K562 (cell line): ENCODE results near the gene FOXL3. TPM values are rescaled to one million over a fixed set of nuclear protein-coding genes. Genes with fewer than 3 reads are reported as not detected.

Experiments used
- ATAC-seq: fragments of 200-7000 bp; cut with Tn5 transposase; 3 replicates; pipeline ENCODE4 v1.9.1; 2020; ENCODE audit warnings: moderate library complexity
- BruUV-seq: library from RNA; stranded (reverse); fragments of 400-500 nt; replicated peaks from 2 replicates; lab custom pipeline; 2021; lab: Mats Ljungman, UMichigan
- CTCF ChIA-PET: fragments of 300-600 bp; formaldehyde crosslinking; extraction: SDS; loops from one replicate; lab custom pipeline; 2021; ENCODE audit warnings: low intra/inter-chr PET ratio; lab: Yijun Ruan, JAX
- POLR2A ChIA-PET: fragments of 300-600, 350-650 bp; sonication (Branson Sonifier 250); formaldehyde crosslinking; extraction: SDS; loops from one replicate; lab custom pipeline; 2021; ENCODE audit warnings: antibody characterized with exemption, inconsistent platforms; lab: Yijun Ruan, JAX
- DNase-seq, 4 experiments: peaks; one replicate each; pipeline versions ENCODE4 v3.0.0 to v3.0.0-alpha.2; 2011 to 2018; ENCODE audit warnings: low spot score in 3 of 4, mixed read lengths in 3 of 4; ENCODE audit errors: extremely low read depth in 1 of 4
- FAIRE-seq: peaks from 2 replicates; lab custom pipeline; 2011; peaks lifted over from hg19 to GRCh38; lab: Jason Lieb, UNC
- H2AFZ ChIP-seq: 2 replicates; pipeline ENCODE4 v1.6.0; 2011; ENCODE audit warnings: low read depth, low read length, control low read depth, inconsistent platforms
- H3K27ac ChIP-seq: fragments of 200-600 bp; 3 replicates; pipeline ENCODE4 v1.8.0; 2011; ENCODE audit warnings: low read depth, mild to moderate bottlenecking, control low read depth, inconsistent platforms, low read length, moderate library complexity, mixed read lengths; ENCODE audit errors: extremely low read depth
- H3K27me3 ChIP-seq, 2 experiments: fragments of 300-600 bp in 1 of 2; 2 replicates in 1 of 2; 3 replicates in 1 of 2; pipeline versions ENCODE4 v1.6.0 to v1.8.0; 2011; ENCODE audit warnings: inconsistent platforms in 2 of 2, low read length in 2 of 2, mild to moderate bottlenecking in 1 of 2, mixed read lengths in 1 of 2, moderate library complexity in 1 of 2; ENCODE audit not compliant: control insufficient read depth in 2 of 2, insufficient read depth in 2 of 2
- H3K36me3 ChIP-seq: fragments of 300-600 bp; 3 replicates; pipeline ENCODE4 v1.8.0; 2011; ENCODE audit warnings: mild to moderate bottlenecking, low read length, inconsistent platforms; ENCODE audit not compliant: control insufficient read depth, insufficient read depth
- H3K4me1 ChIP-seq, 2 experiments: fragments of 200-600 bp in 1 of 2; replicated peaks in 1 of 2; 2 replicates in 1 of 2; 3 replicates in 1 of 2; pipeline versions ENCODE4 v1.5.1 to v1.8.0; 2011; ENCODE audit warnings: inconsistent platforms in 2 of 2, low read length in 2 of 2, mild to moderate bottlenecking in 1 of 2, mixed read lengths in 1 of 2, moderate library complexity in 1 of 2; ENCODE audit not compliant: control insufficient read depth in 2 of 2, insufficient read depth in 2 of 2
- H3K4me2 ChIP-seq: 2 replicates; pipeline ENCODE4 v1.6.1; 2011; ENCODE audit warnings: low read length, control low read depth, inconsistent platforms, mixed read lengths; ENCODE audit not compliant: insufficient read depth
- H3K4me3 ChIP-seq: fragments of 200-600 bp; sonication (generic), shearing (Covaris generic); 2 replicates; pipeline ENCODE4 v1.5.1; 2016; ENCODE audit warnings: control low read depth, inconsistent platforms
- H3K79me2 ChIP-seq: fragments of 200-600 bp; 3 replicates; pipeline ENCODE4 v1.8.0; 2011; ENCODE audit warnings: low read length, inconsistent platforms; ENCODE audit not compliant: control insufficient read depth, insufficient read depth
- H3K9ac ChIP-seq, 2 experiments: 2 replicates each; pipeline versions ENCODE4 v1.6.0 to v1.6.1; 2011; ENCODE audit warnings: low read depth in 2 of 2, low read length in 2 of 2, control low read depth in 1 of 2, inconsistent platforms in 1 of 2, mild to moderate bottlenecking in 1 of 2, mixed read lengths in 1 of 2; ENCODE audit not compliant: insufficient read depth in 1 of 2
- H3K9me1 ChIP-seq: one replicate; pipeline ENCODE4 v1.6.0; 2011; ENCODE audit warnings: inconsistent platforms, mild to moderate bottlenecking, low read length, moderate library complexity; ENCODE audit not compliant: control insufficient read depth, insufficient read depth
- H3K9me3 ChIP-seq: replicated peaks from 2 replicates; pipeline ENCODE4 v1.5.1; 2011; ENCODE audit warnings: low read depth, low read length, inconsistent platforms; ENCODE audit not compliant: control insufficient read depth, insufficient read depth
- H4K20me1 ChIP-seq: replicated peaks from 2 replicates; pipeline ENCODE4 v1.6.1; 2011; ENCODE audit warnings: low read length, inconsistent platforms, mixed read lengths; ENCODE audit not compliant: control insufficient read depth, insufficient read depth
- DACH1 ChIP-seq: fragments of 450-650 bp; IDR thresholded peaks from 2 replicates; pipeline ENCODE4 v1.6.1; 2018; ENCODE audit not compliant: partially characterized antibody
- KLF10 ChIP-seq: fragments of 250-450 bp; sonication (Bioruptor Pico); IDR thresholded peaks from 2 replicates; pipeline ENCODE4 v1.6.1; 2021; ENCODE audit warnings: matching md5 sums
- RBFOX2 ChIP-seq: fragments of 200-400 bp; formaldehyde crosslinking; IDR thresholded peaks from 2 replicates; pipeline ENCODE4 v1.6.1; 2017; ENCODE audit warnings: low read depth, mild to moderate bottlenecking, low read length, moderate library complexity
- RBM17 ChIP-seq: fragments of 200-400 bp; formaldehyde crosslinking; IDR thresholded peaks from 2 replicates; pipeline ENCODE4 v1.6.1; 2017; ENCODE audit warnings: low read depth, mild to moderate bottlenecking, low read length, borderline replicate concordance
- SIN3A ChIP-seq, 2 experiments: fragments of 150-350 bp in 1 of 2; IDR thresholded peaks; 2 replicates each; pipeline ENCODE4 v1.6.1; 2011 to 2016; ENCODE audit warnings: borderline replicate concordance in 2 of 2, low read depth in 2 of 2, low read length in 2 of 2, mild to moderate bottlenecking in 2 of 2, moderate library complexity in 2 of 2; ENCODE audit not compliant: control insufficient read depth in 1 of 2
- SREBF2 ChIP-seq: sonication (generic); formaldehyde crosslinking; IDR thresholded peaks from 2 replicates; pipeline ENCODE4 v1.4.0; 2020; ENCODE audit warnings: mild to moderate bottlenecking, missing genetic modification reagents
- SRSF9 ChIP-seq: fragments of 200-400 bp; formaldehyde crosslinking; IDR thresholded peaks from 2 replicates; pipeline ENCODE4 v1.6.1; 2017; ENCODE audit warnings: low read depth, low read length, borderline replicate concordance
- ZNF134 ChIP-seq: fragments of 250-450 bp; sonication (Bioruptor Pico); conservative IDR thresholded peaks from 2 replicates; pipeline ENCODE4 v1.4.0; 2020
- ZNF280A ChIP-seq: fragments of 450-650 bp; IDR thresholded peaks from 2 replicates; pipeline ENCODE4 v1.6.1; 2018; ENCODE audit warnings: mild to moderate bottlenecking, low read depth; ENCODE audit not compliant: partially characterized antibody
- ZNF444 ChIP-seq: fragments of 250-450 bp; sonication (Bioruptor Pico); IDR thresholded peaks from 2 replicates; pipeline ENCODE4 v1.4.0; 2020; ENCODE audit warnings: mild to moderate bottlenecking, moderate library complexity
- ZNF699 ChIP-seq: fragments of 250-450 bp; sonication (Bioruptor Pico); IDR thresholded peaks from 2 replicates; pipeline ENCODE4 v1.8.0; 2021; ENCODE audit warnings: mild to moderate bottlenecking, moderate library complexity; ENCODE audit not compliant: insufficient replicate concordance
- WGBS: fragments of 100-300 bp; shearing (Covaris generic); methylation state at CpG from one replicate; pipeline ENCODE4 v1.1.6; 2016; ENCODE audit warnings: low coverage, mixed read lengths; ENCODE audit not compliant: insufficient coverage; ENCODE audit errors: missing lambda C conversion rate; 5-methylcytosine and 5-hydroxymethylcytosine counted together
- in situ Hi-C: fragments of 300-500 bp; cut with MboI; formaldehyde crosslinking; loops from 4 replicates; pipeline ENCODE4 v1.15.0; 2018; ENCODE audit warnings: inconsistent platforms, mixed read lengths
- intact Hi-C: fragments of 100-400 bp; cut with micrococcal nuclease; formaldehyde crosslinking; loops from 2 replicates; pipeline ENCODE4 v1.14.2; 2022
- polyA plus RNA-seq, 8 experiments: library from polyadenylated mRNA; depleted of rRNA in 4 of 8; stranded (reverse) in 5 of 8; unstranded in 3 of 8; fragments of >200 nt; fragmentation: Nextera tagmentation in 2 of 8; fragmentation: Illumina TruSeq in 1 of 8; extraction: Ambion mirVana in 2 of 8; extraction: Trizol in 1 of 8; gene quantifications; 2 replicates each; pipeline versions ENCODE4 v1.2.1 to v1.2.3, GENCODE V29; 2011 to 2014; ENCODE audit warnings: inconsistent platforms in 1 of 8, missing spikeins in 1 of 8
- total RNA-seq, 7 experiments: library from RNA; depleted of rRNA in 6 of 7; stranded (reverse); fragments of >200 nt in 6 of 7; fragmentation: Illumina TruSeq in 2 of 7; extraction: Trizol in 2 of 7; gene quantifications; 2 replicates each; pipeline versions ENCODE4 v1.2.1 to v1.2.3, GENCODE V29; 2011 to 2021; ENCODE audit warnings: low replicate concordance in 1 of 7
- TF ChIP-seq, protein P1 (sequence below): IDR thresholded peaks from 2 replicates; pipeline ENCODE4 v1.6.1; 2011; ENCODE audit not compliant: insufficient read length; ENCODE audit errors: extremely low read depth

FOXL3 gene
- total and polyA plus RNA-seq, 9 of the 15 experiments (the other 6 are each of a cell fraction or from before 2014, with no cell fraction given), result not detected

DNA sequence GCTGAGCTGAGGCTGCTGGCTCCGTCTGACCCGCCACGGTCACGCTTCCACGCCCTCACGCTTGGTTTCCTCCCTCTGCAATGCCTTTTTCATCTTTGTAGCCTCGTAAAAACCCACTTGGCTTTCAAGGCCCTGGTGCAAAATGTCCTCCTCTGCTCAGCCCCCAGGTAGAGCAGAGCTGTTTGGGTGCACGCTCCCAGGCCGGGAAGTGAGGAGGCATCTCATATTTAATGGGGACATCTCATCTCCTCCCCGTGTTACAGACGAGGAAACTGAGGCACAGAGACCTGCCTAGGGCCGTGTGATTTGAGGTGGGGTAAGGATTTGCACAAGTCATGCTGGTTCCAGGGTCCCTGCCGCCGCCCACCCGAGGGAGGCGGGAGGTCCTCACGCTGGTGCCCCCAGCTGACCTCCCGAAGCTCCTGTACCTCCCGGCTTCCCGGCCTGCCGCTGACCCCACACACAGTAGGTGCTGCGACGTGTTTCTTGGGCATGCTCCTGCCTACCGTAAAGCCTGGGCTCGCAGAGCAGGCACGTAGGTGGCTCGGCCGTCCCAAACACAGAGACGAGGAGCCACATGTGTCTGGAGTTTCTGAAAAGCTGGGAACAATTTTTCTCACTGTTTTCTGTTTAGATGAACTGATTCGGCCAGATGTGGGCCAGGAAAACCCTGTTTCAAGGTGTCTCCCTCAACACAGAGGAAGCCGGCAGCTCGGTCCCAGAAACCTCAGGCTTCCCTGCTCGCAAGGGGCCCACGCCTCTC is 11.5 kb downstream of the FOXL3 start (continued):
- TF ChIP-seq DACH1 (no peak), ZNF280A (no peak), KLF10 (CRISPR knock-in tag) (no peak), ZNF444 (CRISPR knock-in tag) (no peak), SREBF2 (no peak)

GRCh38 chr7:302054-302992 is 12.4 kb downstream of the FOXL3 start:
- WGBS, result 7% methylated on average over 16 of the region's 18 CpGs
- no peak for TF ChIP-seq ZNF699 (CRISPR knock-in tag)
- TF ChIP-seq ZNF134 (CRISPR knock-in tag), result no peak
- no peak for TF ChIP-seq SRSF9
- TF ChIP-seq, protein P1, sequence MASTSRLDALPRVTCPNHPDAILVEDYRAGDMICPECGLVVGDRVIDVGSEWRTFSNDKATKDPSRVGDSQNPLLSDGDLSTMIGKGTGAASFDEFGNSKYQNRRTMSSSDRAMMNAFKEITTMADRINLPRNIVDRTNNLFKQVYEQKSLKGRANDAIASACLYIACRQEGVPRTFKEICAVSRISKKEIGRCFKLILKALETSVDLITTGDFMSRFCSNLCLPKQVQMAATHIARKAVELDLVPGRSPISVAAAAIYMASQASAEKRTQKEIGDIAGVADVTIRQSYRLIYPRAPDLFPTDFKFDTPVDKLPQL, result no peak
- no peak for TF ChIP-seq RBM17
- no peak for TF ChIP-seq RBFOX2
- TF ChIP-seq SIN3A (IDR thresholded peaks at IDR 0.05; ENCODE audit: borderline replicate concordance in 2 of 2, control insufficient read depth in 1 of 2, low read depth in 2 of 2, low read length in 2 of 2), result no peak

More at GRCh38 chr7:302054-302992, 12.4 kb downstream of the FOXL3 start:
- no peaks in the 10 kb centered on the region; a peak in 1 of 5 replicates for H3K4me1 ChIP-seq
- peaks cover 4% of the 10 kb centered on the region for H3K9me1 ChIP-seq
- DNase-seq (no peak), ATAC-seq (no peak), FAIRE-seq (no peak)
- no peak overlapping the region for H2AFZ ChIP-seq
- H3K4me3 ChIP-seq, result no peak overlapping the region
- in situ Hi-C loops (no loop called here), intact Hi-C loops (no loop called here)
- no peak overlapping the region for H3K9ac ChIP-seq
- peaks cover 3% of the 10 kb centered on the region; the same call in 1 of the 2 replicates for H3K9me3 ChIP-seq
- CTCF ChIA-PET, result no interaction called here
- H4K20me1 ChIP-seq, result peaks cover 12% of the 10 kb centered on the region
- H3K27me3 ChIP-seq, result peaks cover 22 to 87% of the 10 kb centered on the region in 2 experiments
- H3K79me2 ChIP-seq, result no peaks in the 10 kb centered on the region
- H3K4me2 ChIP-seq, result no peak overlapping the region
- no peak overlapping the region for H3K27ac ChIP-seq
- no TSS peak for BruUV-seq
- H3K36me3 ChIP-seq, result no peaks in the 10 kb centered on the region
- POLR2A ChIA-PET, result interaction anchor here (0.5 to 1.0 kb wide), 2 partner anchors 21 to 995 kb away, joined by 3 read pairs; no protein-coding TSS in a partner anchor
